Epithelial cell of esophagus (primary cell): ENCODE data around the gene MAGEF1.

Source experiments
- DNase-seq: peaks from one replicate; pipeline ENCODE4 v3.0.0; 2010; ENCODE audit warnings: low read depth
- H3K4me3 ChIP-seq: 2 replicates; pipeline ENCODE4 v1.5.1; 2011; ENCODE audit warnings: mild to moderate bottlenecking, low read length, control low read depth
- TF ChIP-seq, protein P1 (sequence below): IDR thresholded peaks from 2 replicates; pipeline ENCODE4 v1.5.1; 2011; ENCODE audit warnings: low read depth, mild to moderate bottlenecking, low read length, control low read depth, inconsistent platforms; ENCODE audit not compliant: insufficient read depth; ENCODE audit errors: missing control alignments

The MAGEF1 gene

DNA sequence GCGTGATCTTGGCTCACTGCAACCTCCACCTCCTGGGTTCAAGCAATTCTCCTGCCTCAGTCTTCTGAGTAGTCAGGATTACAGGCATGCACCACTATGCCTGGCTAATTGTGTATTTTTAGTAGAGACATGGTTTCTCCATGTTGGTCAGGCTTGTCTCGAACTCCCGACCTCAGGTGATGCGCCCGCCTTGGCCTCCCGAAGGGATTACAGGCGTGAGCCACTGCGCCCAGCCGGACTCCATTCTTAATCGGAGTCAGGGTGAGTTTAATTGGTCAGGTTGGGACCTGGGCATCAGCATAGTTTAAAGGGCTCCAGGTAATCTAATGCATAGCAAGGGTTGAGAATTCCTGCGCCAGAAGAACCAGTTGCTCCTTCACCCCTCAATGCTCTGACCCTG, 29.2 kb downstream of the MAGEF1 start:
- TF ChIP-seq, protein P1, sequence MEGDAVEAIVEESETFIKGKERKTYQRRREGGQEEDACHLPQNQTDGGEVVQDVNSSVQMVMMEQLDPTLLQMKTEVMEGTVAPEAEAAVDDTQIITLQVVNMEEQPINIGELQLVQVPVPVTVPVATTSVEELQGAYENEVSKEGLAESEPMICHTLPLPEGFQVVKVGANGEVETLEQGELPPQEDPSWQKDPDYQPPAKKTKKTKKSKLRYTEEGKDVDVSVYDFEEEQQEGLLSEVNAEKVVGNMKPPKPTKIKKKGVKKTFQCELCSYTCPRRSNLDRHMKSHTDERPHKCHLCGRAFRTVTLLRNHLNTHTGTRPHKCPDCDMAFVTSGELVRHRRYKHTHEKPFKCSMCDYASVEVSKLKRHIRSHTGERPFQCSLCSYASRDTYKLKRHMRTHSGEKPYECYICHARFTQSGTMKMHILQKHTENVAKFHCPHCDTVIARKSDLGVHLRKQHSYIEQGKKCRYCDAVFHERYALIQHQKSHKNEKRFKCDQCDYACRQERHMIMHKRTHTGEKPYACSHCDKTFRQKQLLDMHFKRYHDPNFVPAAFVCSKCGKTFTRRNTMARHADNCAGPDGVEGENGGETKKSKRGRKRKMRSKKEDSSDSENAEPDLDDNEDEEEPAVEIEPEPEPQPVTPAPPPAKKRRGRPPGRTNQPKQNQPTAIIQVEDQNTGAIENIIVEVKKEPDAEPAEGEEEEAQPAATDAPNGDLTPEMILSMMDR, result no peak
- H3K4me3 ChIP-seq, result no peak overlapping the region
- DNase-seq, result no peak

DNA sequence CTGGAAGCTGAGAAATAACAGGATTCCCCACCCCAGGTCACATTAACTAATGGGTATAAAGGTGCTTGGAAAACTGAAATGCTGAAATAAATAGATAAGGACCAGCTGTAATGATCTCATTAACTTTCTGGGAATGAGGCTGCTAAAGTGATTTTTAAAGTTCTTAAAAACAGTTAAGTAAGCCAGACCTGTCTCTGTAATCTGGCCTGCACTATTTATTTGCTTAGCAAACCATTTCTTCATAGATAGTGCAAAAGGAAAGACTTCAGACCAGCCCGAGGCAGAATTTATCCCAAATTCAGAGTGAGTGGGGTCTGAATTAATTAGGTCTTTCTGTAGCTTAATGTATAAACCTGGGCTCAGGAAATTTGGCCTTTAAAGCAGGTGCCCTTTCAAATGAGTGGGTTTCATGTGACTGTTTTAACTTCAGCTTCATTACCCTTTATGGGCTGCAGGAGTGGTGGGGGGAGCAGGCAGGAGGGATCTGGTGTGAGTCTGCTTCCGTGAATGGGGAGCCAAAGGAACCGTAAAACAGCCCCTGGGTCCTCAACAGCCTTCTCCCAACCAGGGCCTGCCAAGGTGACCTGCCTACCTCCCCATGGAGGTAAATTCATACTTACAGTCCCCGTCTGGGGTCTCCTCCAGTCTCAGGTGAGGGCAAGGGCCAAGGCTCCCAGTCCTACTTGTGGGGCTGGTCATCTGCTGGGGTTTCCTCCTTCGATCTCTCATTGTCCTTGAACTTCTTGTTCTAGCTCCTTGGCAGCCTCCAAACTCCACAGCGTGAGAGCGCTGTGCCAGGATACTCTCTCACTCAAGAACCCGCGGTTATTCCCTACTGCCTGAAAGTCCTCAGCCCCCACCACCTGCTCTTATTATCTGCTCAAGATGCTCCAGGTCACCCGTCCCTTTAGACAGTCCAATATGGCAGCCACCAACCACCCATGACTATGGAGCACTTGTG, 31.2 kb downstream of the MAGEF1 start:
- no peak for DNase-seq
- TF ChIP-seq, protein P1, result no peak
- H3K4me3 ChIP-seq, result no peak overlapping the region

DNA sequence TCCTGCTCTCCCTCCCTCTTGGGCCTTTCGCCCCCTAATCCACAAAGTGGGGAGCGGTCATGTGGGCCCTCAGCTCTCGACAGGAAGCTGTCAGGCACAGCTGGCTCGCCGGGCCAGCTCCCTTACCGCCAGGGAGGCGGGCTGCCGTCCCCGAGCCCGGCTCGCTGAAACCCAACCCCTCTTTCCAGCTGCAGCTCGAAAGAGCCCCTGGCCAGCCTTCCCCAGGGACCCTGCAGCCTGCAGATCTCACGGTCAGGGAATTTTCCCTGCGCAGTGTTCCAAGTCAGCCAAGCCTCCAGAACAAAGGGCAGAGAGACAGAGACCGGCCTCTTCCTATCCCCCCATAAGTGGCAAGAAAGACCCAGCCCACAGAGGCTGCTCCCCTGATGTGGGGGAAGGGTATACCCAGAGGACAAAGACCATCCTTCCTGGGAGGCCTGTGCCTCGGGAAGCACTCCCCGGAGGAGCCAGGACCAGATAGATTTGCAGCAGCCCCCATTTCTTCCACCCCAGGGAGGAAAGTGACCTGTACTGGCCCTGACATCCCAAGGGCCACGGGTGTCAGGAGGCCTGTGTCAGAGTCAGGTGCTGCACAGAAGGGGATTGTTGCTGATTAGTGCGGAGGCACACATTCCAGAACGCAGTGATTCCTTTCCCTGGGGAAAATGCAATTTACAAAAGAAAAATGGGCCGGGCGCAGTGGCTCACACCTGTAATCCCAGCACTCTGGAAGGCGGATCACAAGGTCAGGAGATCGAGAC, 32.6 kb downstream of the MAGEF1 start:
- no peak overlapping the region for H3K4me3 ChIP-seq
- DNase-seq, result no peak
- TF ChIP-seq, protein P1, result no peak

DNA sequence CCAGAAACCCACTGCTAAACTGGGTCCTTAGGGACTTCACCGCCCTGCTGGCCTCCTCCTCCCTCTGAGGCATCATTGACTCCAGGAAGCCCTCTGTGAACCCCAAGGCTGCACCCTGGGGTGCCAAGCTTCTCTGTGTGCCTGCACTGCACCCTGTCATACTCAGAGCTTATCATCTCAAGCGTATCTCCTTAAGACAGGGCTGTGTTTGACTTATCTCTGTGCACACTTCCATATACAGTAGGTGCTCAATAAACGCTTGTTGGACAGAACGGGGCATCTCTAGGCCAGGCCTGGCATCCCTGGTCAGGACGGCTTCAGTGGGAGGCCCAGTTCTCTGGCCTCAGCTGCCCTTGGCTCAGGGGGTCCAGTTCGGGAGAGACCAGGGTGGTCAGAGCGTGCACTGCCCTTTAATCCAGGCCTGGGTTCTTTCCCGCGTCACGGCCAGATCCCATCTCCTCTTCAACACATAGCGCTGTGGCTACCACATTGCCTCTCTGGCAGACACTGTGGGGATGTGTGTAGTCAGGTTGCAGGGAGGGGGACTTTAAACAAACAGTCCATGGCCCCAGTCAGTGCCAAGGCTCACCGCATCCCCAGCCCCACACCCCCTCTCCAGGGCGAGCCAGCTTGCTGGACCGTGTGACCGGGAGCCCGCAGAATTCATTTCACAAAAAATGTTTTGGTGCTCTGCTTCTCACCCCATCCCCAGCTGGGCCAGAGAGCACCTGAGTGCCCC, 33.4 kb downstream of the MAGEF1 start:
- no peak overlapping the region for H3K4me3 ChIP-seq
- DNase-seq, result no peak
- TF ChIP-seq, protein P1, result no peak

DNA sequence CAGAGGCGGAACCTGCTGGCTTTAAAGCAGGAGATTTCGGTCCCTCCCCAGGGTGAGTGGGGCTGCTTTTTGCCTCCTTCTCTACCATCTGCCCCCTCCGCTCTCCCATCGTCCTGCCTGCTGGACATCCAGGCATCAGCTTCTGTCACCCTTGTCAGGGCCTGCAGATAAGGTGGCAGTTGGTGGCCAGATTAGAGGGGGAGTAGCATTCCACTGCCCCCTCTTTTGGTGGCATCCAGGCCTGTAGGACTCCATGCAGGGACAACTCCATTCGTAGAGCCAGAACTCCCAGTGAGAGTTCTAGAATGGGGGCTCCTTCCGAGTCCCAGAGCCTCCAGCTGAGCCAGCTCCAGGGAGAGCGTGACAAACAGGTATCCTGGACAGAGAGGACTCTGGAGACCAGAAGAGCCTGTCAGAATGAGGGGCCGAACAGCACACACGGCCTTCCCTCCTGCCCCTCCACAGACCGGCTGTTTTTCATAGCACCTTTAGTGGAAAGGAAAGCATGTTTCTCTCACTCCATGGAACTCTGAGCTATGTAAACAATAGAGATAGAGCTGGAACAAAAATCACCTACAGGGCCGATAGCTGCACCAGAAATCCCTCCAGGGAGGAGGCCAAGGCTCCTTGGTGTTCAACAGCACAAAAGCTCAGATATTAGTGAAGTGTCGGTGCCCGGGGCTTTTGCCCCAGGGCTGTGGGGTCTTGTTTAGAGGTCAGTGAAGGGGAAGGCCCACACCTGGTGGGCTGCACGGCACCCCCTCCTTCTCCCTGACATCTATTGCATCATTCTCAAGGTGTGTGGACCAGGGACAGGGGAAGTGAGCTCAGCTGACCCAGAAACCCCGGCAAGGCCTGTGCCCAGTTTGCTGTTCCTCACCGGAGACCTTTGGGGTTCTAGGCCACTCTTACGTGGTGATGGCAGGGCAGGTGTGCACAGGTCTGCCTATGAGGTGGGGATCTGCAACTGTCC, 34.2 kb downstream of the MAGEF1 start:
- TF ChIP-seq, protein P1, result no peak
- H3K4me3 ChIP-seq, result no peak overlapping the region
- DNase-seq, result no peak

DNA sequence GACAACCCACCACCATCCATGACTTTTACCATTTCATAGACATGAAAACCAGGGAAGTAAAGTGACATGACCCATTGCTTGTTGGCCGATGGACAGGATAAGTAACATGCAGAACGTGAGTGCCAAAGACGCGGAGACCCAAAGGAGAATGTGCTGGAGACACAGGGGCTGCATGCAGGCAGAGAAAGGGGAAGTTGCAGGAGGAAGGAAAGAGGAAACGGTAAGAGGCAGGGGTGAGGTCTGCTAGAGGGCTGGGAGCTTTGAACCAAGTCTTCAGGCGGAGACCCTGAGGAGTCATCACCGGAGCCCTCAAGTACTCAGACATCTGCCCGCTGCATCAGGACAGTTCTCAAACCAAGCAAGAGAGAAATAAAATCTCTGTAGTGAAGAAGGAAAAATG, 34.9 kb downstream of the MAGEF1 start:
- DNase-seq, result no peak

More for the DNA sequence above, 34.9 kb downstream of the MAGEF1 start:
- H3K4me3 ChIP-seq, result no peak overlapping the region
- TF ChIP-seq, protein P1, result no peak
